ENCODE results near the gene ERBB2. TPM values are rescaled to one million over a fixed set of nuclear protein-coding genes. Genes with fewer than 3 reads are reported as not detected.

Gene ERBB2
- total and polyA plus RNA-seq, 2 of the 8 experiments (the other 6 are each of a cell fraction or from before 2014, with no cell fraction given), result 183 to 394 TPM

DNA sequence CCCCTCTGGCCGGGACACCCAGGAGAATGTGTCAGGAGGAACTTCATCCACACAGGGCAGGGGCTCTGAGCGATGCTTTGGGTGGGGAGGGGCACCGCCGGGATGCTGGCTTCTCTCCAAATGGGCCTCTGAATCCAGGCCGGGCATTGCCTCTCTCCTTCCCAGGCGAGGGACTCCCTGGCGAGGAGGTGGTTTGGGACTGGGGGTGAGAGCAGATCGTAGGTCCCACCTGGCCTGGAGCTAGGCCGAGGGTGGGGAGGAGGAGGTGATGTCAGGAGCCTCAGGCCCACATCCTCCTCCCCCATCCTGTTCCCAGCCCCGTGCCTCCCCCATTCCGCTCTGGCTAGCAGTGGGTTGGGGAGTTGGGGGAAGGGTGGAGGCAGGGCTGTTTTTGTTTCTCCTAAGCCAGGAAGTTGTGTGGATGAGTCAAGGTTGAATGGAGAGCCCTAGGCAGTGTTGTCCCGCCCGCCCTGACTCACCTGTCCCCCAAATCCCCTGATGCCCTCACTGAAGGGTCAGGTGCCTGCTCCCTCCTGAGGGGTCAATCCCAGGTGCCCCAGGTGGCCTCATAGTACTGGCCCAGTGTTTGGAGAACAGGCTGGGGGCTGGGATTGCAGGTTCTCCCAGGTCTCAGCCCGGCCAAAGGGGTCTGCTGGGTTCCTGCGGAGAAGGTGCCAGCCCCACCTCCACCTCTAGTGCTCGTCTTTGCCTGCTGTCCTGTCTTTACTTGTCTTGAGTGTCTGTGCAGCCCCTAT lies 40.7 kb downstream of the ERBB2 start (continued):
- TF ChIP-seq SIN3A (conservative IDR thresholded peaks at IDR 0.05 in 1 of 2, IDR thresholded peaks at IDR 0.05 in 1 of 2; ENCODE audit: low read depth in 1 of 2, low read length in 2 of 2), result 0 out of 4 replicates have a peak, but pooled peaks of 1 of the 2 experiments have one; percentile 44
